NB4 (cell line): ENCODE data around the gene NAA10.

Experiments
- DNase-seq: peaks from one replicate; pipeline ENCODE4 v3.0.0; 2010; ENCODE audit warnings: low read depth
- H3K4me3 ChIP-seq: one replicate; pipeline ENCODE4 v1.5.1; 2011; ENCODE audit warnings: mild to moderate bottlenecking, low read depth, low read length, moderate library complexity
- MYC ChIP-seq: IDR thresholded peaks from 2 replicates; pipeline ENCODE4 v1.6.1; 2011; ENCODE audit warnings: low read depth, low read length
- POLR2A ChIP-seq: IDR thresholded peaks from 2 replicates; pipeline ENCODE4 v1.6.1; 2011; ENCODE audit warnings: mild to moderate bottlenecking; ENCODE audit not compliant: insufficient read length; ENCODE audit errors: extremely low read depth
- TF ChIP-seq, protein P1 (sequence below): IDR thresholded peaks from one replicate; pipeline ENCODE4 v1.5.1; 2012; ENCODE audit warnings: low read depth, low read length
- TF ChIP-seq, protein P2 (sequence below): IDR thresholded peaks from 2 replicates; pipeline ENCODE4 v1.6.1; 2011; ENCODE audit warnings: low read depth, low read length

The NAA10 gene

DNA sequence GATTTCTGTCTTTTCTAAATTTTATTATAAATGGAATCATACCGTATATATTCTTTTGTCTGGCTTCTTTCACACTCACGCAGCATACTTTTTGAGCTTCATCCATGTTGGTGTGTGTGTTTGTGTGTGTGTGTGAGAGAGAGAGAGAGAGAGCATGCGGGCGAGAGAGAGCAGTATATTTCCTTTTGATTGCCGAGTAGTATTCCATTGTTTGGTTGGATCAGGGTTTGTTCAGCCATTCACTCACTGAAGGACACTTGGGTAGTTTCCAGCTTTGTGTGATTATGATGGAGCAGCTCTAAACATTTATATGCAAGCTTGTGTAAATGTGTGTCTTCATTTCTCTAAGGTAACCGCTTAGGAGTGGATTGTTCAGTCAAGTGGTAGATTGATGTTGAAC, 45.7 kb downstream of the NAA10 start:
- H3K4me3 ChIP-seq, result no peak overlapping the region
- TF ChIP-seq, protein P1, sequence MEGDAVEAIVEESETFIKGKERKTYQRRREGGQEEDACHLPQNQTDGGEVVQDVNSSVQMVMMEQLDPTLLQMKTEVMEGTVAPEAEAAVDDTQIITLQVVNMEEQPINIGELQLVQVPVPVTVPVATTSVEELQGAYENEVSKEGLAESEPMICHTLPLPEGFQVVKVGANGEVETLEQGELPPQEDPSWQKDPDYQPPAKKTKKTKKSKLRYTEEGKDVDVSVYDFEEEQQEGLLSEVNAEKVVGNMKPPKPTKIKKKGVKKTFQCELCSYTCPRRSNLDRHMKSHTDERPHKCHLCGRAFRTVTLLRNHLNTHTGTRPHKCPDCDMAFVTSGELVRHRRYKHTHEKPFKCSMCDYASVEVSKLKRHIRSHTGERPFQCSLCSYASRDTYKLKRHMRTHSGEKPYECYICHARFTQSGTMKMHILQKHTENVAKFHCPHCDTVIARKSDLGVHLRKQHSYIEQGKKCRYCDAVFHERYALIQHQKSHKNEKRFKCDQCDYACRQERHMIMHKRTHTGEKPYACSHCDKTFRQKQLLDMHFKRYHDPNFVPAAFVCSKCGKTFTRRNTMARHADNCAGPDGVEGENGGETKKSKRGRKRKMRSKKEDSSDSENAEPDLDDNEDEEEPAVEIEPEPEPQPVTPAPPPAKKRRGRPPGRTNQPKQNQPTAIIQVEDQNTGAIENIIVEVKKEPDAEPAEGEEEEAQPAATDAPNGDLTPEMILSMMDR, result no peak
- TF ChIP-seq MYC (no peak), POLR2A (no peak)
- TF ChIP-seq, protein P2, sequence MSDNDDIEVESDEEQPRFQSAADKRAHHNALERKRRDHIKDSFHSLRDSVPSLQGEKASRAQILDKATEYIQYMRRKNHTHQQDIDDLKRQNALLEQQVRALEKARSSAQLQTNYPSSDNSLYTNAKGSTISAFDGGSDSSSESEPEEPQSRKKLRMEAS, result no peak
- no peak for DNase-seq

DNA sequence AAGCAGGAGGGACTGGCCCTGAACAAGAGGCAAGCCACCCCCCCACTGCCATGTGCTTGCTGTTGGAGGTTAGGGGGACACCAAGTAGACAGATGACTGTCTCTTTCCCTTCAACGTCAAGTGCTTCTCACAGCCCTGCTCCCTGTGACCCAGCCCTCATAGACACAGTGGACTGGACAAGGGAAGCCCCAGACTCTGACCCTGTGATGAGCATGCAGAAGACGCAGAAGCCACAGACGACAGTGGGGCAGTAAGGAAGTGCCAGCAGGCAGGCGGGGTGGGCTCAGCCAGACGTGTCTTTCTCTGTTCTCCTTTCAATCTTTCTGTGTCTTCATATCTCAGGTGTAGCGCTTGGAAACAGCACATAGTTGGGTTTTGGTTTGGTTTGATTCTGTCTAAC, 46.5 kb downstream of the NAA10 start:
- no peak overlapping the region for H3K4me3 ChIP-seq

DNA sequence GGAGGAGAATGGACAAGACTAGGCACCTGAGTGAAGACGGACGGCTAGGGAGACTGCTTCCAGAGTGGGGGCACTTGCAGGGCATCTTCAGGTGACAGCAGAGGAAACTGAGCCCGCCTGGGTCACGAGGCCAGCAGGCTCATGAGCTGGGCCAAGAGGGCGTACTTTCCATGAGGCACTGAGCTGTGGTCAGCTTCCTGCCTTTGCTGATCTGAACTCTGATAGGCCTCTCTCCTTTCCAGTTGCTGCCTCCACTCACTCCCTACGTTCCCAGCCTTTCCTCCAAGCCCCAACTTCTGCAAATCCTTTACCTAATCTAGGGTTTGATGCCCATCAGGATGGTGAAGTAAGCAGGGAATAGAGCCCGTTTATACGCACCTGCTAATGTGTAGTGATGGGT, 47.5 kb downstream of the NAA10 start:
- no peak for DNase-seq
- H3K4me3 ChIP-seq, result no peak overlapping the region
- TF ChIP-seq POLR2A, result no peak
- TF ChIP-seq, protein P2, result no peak

More for the DNA sequence above, 46.5 kb downstream of the NAA10 start:
- TF ChIP-seq, protein P1, result no peak
- TF ChIP-seq, protein P2, result no peak
- TF ChIP-seq MYC, result no peak
- TF ChIP-seq POLR2A, result no peak
- no peak for DNase-seq

DNA sequence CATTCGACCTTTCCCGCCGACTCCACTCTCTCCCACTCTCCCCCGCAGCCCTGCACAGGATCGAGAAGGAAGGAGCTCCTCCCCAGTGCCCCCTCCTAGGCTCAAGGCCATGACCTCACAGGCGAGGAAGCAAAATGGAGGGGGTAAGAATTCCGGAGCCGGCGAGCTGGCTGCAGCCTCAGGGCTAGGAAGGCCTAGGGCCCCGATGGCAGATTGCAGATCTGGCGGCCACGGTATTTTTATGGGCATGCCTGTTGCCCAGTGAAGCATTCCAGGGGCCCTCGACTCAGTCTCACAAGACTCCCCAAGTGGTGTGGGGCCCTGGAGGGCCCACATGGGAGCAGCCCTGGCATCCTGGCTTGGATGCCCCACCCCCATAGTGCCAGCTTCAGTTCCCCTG, 47.9 kb downstream of the NAA10 start:
- TF ChIP-seq, protein P1, result no peak
- TF ChIP-seq, protein P2, result no peak
- DNase-seq, result no peak
- no peak overlapping the region for H3K4me3 ChIP-seq

DNA sequence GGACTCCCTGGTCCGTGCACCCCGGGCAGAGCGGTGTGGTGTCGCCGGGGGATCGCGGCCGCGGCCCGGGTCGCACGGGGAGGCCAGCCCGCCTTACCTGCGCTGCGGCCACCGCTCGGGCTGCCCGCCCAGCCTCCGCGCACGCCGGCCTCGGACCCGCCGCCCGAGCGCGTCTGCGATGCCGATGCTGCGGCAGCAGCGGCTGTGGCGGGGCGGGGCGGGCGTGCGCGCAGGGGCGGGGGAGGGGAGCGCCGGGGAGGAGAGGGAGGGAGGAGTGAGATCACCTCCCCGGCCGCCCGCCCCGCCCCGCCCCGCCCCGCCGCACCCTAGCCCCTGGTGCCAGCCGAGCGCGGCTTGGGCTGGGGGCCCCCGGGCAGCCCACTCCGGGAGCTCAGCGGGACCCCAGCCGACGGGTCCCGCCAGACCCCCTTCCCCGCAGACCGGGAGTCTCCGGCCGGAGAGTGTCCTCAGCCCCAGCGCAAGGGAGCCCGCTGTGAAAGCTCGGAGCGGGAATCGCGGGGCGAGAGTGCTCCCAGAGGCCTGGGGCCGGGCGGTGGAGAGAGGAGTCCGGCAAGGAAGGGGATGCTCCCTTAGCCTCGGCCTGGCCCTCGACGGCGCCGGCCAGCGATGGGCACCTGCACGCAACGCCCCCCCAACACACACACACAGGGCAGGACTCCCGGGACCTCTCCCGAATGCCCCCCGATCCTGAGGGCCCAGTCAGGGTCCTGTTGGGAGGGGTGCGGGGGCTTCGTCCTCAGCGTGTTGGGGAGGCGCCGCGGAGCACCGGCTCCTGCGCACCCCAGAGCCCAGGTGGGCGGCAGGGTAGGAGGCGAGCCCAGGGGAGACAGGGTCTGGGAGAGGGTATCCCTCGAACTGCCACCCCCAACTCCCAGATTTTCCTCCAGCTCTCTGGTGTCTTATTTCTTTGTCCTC, 48.6 kb downstream of the NAA10 start, which contains the start of gene L1CAM:
Gene L1CAM (minus strand): TSS at position 206 of the 936 bp plus-strand sequence. CDS start 10,337 bp downstream, outside the sequence.
- no peak for DNase-seq
- TF ChIP-seq, protein P1, result no peak
- TF ChIP-seq MYC (no peak), POLR2A (no peak)
- TF ChIP-seq, protein P2, result no peak
- H3K4me3 ChIP-seq, result no peak within 1 kb of the TSS

DNA sequence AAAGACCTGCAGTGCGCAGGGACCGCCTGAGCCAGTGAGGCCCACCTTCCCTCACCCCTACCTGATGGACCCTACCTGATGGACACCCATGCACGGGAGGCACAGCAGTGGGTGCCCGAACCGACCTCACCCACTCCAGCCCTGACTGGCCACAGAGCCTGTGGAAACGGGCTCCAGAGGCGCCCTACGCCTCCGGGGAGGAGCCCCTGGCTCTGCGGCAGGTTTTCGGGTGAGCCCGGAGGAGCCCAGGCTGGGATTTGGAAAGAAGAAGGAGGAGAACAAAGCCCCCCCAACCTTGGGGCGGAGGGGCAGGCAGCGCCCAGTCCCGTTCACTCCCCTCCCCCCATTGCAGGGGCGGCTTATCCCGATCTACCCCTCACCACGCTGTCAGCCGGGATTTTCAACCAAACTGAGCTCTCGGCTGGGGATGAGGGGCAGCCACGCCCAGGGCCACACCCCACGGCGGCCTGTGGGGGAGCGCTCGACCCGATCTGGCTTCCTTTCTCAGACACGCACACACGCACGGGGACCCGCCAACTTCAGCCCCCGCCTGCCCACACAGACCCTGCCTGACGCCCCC, 49.5 kb downstream of the NAA10 start:
- TF ChIP-seq POLR2A, result no peak
- TF ChIP-seq, protein P1, result no peak
- TF ChIP-seq, protein P2, result no peak
- H3K4me3 ChIP-seq, result no peak overlapping the region
- DNase-seq, result no peak
